GM18861 (cell line): ENCODE measurements around the gene FN1.
A peak's percentile ranks its signal among the peaks of the same experiment; 100 is the strongest.

Experiments
- ATAC-seq: cut with Tn5 transposase; IDR thresholded peaks from one replicate; pipeline ENCODE4 v1.9.1; 2021; ENCODE audit not compliant: unreplicated experiment

FN1 gene

GRCh38 chr2:215442401-215442787 lies 6.5 kb upstream of the FN1 start:
- no peak for ATAC-seq

- no peak for ATAC-seq
Observed at GRCh38 chr2:215441560-215442400, 5.9 kb upstream of the FN1 start.

GRCh38 chr2:215439980-215440512 lies 4.2 kb upstream of the FN1 start:
- ATAC-seq, result no peak

GRCh38 chr2:215439404-215439803 lies 3.5 kb upstream of the FN1 start:
- no peak for ATAC-seq

GRCh38 chr2:215437614-215438013 lies 1.7 kb upstream of the FN1 start:
- no peak for ATAC-seq

- no peak for ATAC-seq
Observed at GRCh38 chr2:215436705-215437565, 1.1 kb upstream of the FN1 start.

GRCh38 chr2:215435280-215435869 lies 493 bp downstream of the FN1 start:
- peak; percentile 16 for ATAC-seq

GRCh38 chr2:215434447-215435279 lies 1.2 kb downstream of the FN1 start:
- no peak for ATAC-seq

- no peak for ATAC-seq
Observed at GRCh38 chr2:215432759-215433594, 2.9 kb downstream of the FN1 start.

- no peak for ATAC-seq
Observed at GRCh38 chr2:215431778-215432758, 3.8 kb downstream of the FN1 start.

- ATAC-seq, result no peak
Observed at GRCh38 chr2:215431290-215431689, 4.6 kb downstream of the FN1 start.

GRCh38 chr2:215430528-215431187 lies 5.2 kb downstream of the FN1 start:
- ATAC-seq, result no peak

GRCh38 chr2:215429424-215429823 lies 6.4 kb downstream of the FN1 start:
- ATAC-seq, result no peak

GRCh38 chr2:215428060-215428910 lies 7.6 kb downstream of the FN1 start:
- no peak for ATAC-seq

- ATAC-seq, result no peak
Observed at GRCh38 chr2:215427585-215427984, 8.3 kb downstream of the FN1 start.

- no peak for ATAC-seq
Observed at GRCh38 chr2:215425021-215425782, 10.7 kb downstream of the FN1 start.
